ENCODE data around the gene PDE4D.

- TF ChIP-seq CTCF (IDR thresholded peaks at IDR 0.05; ENCODE audit: low read length) (no peak), EZH2 (optimal IDR thresholded peaks at IDR 0.05; ENCODE audit: low read depth, low read length) (no peak)
These were observed 103.2 kb downstream of the PDE4D start for GRCh38 chr5:59790376-59790775.

All from MM.1S (cell line).